Stimulated activated CD4-positive, alpha-beta T cell treated with anti-CD3 and anti-CD28 coated beads, Interleukin-4, amount 100 ng/mL, for 1 hour (primary cell): Measurements from ENCODE around the gene SKAP2.

ENCODE experiments used
- DNase-seq: peaks from one replicate; pipeline ENCODE4 v3.0.0-alpha.2; 2020

Gene SKAP2

DNA sequence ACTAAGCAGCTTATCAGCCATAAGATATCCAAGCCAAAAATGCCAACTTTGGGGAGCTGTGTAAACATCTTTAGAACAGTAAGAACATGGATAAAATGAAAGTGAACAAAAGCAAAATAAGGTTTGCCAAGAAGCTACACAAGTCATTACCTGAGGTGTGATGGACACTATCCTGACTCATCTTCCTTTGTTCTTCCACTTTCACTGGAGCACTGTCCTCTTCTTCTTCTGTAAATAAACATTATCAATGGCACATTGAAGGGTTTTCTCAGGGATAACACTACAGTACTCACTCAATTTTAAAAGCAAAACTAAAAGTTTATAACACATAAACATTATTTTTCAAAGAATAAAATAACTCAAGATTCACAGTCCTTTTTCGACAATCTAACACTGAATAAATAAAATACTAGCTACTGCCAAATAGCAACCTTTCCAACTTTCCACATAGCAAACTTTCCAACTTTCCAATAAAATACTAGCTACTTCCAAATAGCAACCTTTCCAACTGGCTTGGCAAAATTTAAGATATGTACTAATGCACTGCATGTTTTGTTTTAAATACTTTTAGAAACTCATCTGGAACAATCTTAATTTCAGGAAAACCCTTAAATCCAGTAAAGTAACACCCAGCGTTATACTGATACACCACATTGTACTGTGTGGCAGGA is 174.1 kb downstream of the SKAP2 start:
- no peak for DNase-seq

DNA sequence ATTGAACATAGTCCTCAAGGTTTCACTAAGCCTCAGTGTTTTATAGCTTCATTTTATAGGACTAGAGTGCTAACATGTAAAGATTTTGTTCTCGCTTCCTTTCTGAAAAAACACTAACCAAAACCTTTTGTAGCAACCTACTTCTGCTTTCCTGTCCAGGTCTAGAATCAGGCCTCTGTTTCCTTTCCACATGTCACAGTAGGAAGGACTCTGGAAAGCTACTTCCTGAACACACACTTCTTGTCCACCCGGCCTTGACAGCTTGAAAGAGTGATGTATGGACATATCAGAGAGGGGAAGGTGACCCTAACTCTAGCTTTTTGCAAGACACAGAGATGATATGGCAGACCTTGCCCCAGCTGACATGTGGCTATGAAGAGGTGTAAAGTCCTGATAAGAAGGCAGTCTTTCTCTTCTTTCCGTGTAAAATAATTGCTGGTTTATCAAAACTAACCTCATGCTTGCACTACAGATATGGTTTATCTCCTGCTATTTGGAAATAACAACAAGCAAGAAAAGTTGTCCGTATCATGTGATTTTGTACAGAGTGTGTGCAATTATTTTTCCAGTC is 175.4 kb downstream of the SKAP2 start:
- no peak for DNase-seq

- no peak for DNase-seq
Measured at GRCh38 chr7:26688388-26688787, 176.0 kb downstream of the SKAP2 start.

DNA sequence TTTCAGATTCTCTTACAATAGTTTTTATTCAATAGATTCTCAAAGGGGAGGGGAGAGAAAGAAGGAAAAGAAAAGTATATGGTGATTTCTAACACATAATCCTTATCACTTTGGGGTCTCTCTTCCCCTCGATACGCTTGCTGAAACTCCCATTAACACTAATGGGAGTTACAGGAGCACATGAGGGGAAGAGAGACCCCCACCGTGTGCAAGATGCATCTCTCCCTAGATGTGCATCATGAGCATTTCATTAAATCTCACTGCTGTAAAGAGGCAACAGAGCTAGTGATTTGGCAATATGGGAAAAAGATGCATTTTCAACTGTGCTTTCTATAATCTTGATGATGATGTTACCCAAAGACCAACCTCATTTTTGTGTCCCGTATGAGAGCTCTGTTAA is 177.4 kb downstream of the SKAP2 start:
- DNase-seq = no peak

- no peak for DNase-seq
Measured at GRCh38 chr7:26686448-26686981, 177.9 kb downstream of the SKAP2 start.

GRCh38 chr7:26685606-26686005 is 178.8 kb downstream of the SKAP2 start:
- no peak for DNase-seq

DNA sequence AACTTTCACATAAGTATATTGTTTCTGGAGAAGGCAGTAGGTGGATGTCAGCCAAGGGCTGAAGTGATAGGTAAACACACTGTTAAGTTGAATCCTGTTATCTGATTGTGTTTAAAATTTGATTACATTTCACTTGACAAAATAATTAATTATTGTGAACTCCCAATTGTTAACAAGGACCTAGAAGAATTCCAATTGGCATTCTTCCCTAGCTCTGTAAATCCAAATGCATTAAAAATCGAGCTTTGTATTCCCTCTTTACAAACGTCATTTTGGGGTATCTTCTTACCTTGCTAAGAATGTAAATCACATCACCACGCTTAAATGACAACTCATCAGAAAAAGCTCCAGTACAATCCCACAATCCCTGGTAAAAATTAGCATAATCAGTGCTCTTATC is 179.9 kb downstream of the SKAP2 start:
- DNase-seq = no peak

DNA sequence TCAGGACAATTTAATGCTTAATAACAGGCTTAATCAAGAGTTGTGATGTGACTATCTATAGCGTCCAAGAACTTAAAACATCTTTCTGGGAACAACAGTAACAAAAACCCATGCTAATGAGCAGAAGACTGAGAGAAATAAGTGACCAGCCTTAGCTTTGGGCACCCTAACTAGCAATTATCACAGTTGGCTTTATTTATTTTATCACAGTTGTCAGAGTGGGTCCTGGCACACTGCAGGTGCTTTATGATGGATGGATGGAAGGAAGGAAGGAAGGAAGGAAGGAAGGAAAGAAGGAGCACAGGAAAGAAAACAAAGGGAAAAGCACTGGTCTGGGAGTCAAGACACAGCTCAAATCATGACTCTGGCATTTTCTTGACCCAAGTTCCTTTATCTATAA is 181.1 kb downstream of the SKAP2 start:
- DNase-seq = no peak

DNA sequence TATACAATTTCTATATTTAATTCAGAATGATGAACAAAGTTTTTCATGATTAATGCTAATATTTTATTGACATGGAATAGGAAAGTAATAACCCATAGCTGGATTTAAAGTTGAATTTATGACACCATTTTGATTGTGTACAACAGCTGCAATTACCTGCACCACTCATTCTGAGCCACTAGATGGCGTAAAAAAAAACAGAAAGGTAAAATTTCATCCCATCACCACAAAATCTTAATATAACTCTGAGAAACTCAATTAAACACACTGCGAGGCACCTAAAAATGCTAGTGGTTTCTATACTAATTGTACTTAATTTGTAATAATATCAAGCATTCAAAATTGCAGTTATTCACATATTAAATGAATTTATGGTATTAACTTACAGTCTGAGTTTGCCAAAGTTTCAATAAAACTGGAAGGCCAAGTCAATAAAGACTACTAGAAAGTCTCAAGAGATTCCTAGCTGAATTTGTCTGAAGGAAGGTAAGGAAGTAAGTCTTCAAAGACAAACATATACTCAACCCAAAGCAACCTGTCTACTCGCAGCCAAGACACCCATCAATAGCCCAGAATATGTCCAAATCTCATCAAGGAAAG is 182.5 kb downstream of the SKAP2 start:
- DNase-seq = no peak

DNA sequence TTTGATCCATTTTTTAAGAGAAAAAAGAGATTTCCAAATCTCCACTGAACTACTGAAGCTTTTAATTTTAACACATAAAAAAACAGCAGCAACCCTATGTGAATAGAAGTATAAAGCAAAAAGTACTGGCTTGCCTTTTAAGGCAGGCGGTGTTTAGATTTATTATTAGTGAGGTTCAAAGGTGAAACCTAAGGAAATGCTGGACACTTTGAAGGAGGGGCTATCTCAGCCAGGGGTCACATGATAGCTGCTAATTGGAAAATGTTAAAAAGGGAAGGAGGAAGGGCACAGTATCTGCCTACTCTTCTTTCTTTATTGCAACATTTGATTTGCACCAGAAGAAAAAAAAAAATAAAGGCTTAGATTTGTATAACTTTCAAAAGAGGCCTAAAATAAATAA is 183.8 kb downstream of the SKAP2 start:
- DNase-seq = no peak

DNA sequence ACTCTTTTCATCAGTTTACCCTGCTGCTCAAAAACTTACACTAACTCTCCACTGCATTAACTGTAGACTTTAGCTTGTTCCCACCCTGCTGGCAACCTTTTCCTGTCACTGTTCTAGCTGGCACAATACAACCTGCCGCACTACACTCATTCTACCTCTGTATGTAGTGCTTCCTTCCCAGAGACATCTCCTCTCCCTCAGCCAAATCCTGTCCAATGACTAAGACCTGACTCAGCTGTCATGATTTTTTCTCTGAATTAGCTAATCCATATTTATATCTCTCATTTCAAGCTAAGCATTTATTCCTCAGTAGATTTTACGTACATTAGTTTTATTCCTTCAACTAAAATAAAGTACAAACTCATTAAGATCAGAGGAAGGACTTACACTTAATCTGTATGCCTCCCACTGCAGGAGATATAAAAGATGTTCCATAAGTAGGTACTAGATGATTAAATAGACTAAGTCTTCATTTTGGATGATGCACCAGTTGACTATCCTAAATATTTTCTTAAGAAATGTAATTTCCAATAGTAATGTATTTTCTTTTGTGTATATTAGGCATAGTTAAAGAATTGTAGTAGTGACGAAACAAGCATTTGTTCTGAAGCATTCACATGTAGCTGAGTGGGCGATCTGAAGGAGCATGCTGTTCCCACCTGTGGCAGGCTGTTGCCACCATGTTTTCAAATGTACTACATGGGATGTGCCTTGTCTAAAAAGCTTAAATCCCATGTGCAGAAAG is 189.1 kb downstream of the SKAP2 start:
- DNase-seq = no peak

DNA sequence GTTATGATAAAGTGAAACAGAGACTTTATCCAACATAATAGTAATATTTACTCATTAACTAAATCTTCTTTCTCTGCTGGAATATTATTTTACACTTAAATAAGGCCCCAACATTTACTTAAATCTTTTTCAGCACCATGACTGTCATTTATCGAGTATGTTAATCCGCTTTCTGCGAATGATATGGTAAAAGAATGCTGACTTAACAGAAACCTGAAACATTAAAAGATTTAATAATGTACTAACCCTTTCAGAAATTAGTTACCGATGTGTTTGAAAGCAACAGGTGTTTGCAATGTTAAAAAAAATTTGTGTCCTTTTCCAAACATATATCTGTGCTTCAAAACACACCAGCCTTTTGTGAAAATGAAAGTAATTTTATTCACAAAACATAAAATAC is 190.5 kb downstream of the SKAP2 start:
- no peak for DNase-seq

GRCh38 chr7:26673271-26673670 is 191.1 kb downstream of the SKAP2 start:
- no peak for DNase-seq

DNA sequence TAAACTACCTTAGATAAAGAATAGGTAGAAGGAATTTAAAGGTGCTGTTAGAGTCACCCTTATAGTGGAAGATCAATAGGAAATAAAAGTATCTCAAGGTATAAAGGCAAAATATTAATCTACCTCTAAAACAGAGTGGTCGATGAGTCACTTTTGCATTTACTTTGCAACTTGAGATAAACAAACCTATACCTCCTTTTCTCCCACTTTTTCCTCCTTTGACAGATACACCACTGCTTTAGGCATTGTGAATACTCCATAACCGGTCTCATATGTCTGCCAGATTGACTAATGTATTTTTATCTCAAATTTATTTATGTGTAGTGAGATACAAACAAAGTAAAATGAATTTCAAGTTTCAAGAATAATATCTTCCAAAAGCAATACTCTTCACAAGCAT is 193.5 kb downstream of the SKAP2 start:
- DNase-seq = no peak

GRCh38 chr7:26670290-26670689 is 194.1 kb downstream of the SKAP2 start:
- DNase-seq = no peak

GRCh38 chr7:26668821-26669220 is 195.6 kb downstream of the SKAP2 start:
- DNase-seq = no peak

- peak; percentile 15 for DNase-seq
Measured at GRCh38 chr7:26667514-26668133, 196.8 kb downstream of the SKAP2 start.

DNA sequence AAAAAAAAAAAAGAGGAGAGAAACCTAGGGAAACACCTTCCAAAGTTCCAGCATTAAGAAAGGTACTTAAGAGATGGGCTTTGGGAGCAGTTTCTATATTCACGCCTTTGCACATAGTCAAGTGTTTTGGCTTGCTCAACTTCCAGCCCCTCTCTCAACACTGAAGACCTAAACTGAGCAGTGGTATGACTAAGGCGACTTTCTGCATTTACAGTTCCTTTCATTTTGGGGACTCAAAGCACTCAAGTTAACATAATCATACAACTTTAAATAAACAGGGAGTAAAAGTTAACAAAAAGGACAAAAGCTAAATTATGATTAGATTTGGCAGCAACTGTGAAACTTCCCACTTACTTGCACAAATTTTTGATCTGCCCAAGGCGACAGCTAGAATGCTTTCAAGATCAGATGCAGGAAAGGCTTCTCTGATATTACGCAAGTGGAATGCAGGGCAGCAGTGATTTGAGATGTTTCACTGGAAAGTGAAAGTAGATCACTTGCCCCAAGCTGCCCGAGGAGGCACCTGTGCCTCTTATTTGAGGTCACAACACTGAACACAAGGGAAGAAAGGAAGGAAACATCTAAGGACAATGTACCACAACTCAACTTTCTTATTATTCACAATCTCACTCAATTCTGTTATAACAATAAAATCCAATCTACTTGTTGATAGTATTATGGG is 199.5 kb downstream of the SKAP2 start:
- DNase-seq = no peak

- no peak for DNase-seq
Measured at GRCh38 chr7:26664274-26664673, 200.1 kb downstream of the SKAP2 start.

DNA sequence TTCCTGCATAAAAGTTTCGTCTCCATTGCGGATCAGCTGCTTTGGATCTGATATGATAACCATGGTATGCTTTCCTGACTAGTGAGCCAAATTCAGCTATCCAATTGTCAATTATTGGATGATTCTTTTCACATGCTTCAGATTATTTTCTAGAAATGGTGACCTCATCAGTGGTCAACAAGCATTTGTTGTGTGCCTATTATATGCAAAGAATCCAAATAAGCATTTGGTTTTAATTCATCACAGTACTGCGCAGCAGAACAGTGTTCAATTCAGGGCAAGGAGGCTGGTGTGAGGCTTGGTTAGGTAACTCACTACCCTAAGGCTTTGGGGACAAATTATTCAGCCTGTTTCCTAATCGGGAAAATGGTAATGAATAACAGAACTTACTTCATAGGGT is 200.5 kb downstream of the SKAP2 start:
- no peak for DNase-seq

GRCh38 chr7:26662646-26663045 is 201.7 kb downstream of the SKAP2 start:
- DNase-seq = no peak

GRCh38 chr7:26659121-26659520 is 205.3 kb downstream of the SKAP2 start:
- no peak for DNase-seq
